HCT116 (cell line): ENCODE results near the gene FER. TPM values are rescaled to one million over a fixed set of nuclear protein-coding genes. Genes with fewer than 3 reads are reported as not detected.

Source experiments
- ATAC-seq: fragments of 200-7000 bp; cut with Tn5 transposase; 2 replicates; pipeline ENCODE4 v1.9.1; 2020; ENCODE audit warnings: mild to moderate bottlenecking, moderate library complexity
- BruUV-seq: library from RNA; stranded (reverse); fragments of 400-500 nt; replicated peaks from 2 replicates; lab custom pipeline; 2021; lab: Mats Ljungman, UMichigan
- CTCF ChIA-PET: fragments of 300-600 bp; sonication (Branson Sonifier 250); formaldehyde crosslinking; loops from one replicate; lab custom pipeline; 2021; ENCODE audit warnings: antibody characterized with exemption; lab: Charles Lee
- POLR2A ChIA-PET: fragments of 300-600, 350-600 bp; sonication (Branson Sonifier 250); formaldehyde crosslinking; loops from one replicate; lab custom pipeline; 2021; ENCODE audit warnings: antibody characterized with exemption; lab: Charles Lee
- RAD21 ChIA-PET, 2 experiments: fragments of 300-600 bp; sonication (Branson Sonifier 250); formaldehyde crosslinking; loops; one replicate each; lab custom pipeline; 2023; ENCODE audit warnings: low total read pairs in 2 of 2; ENCODE audit not compliant: uncharacterized antibody in 2 of 2, unreplicated experiment in 2 of 2, low non-redundant PET in 1 of 2; lab: Charles Lee
- DNase-seq: peaks from one replicate; pipeline ENCODE4 v3.0.0-alpha.2; 2010; ENCODE audit warnings: low read depth, low spot score
- H2AFZ ChIP-seq: fragments of 200-600 bp; shearing (Covaris generic), sonication (generic); 2 replicates; pipeline ENCODE4 v1.6.1; 2017; ENCODE audit warnings: low read depth, mixed run types, mixed read lengths, antibody characterized with exemption, low read length; ENCODE audit not compliant: poor library complexity, severe bottlenecking
- H3K27ac ChIP-seq: 2 replicates; pipeline ENCODE4 v1.5.1; 2012; ENCODE audit warnings: low read depth, low read length
- H3K27me3 ChIP-seq: fragments of 200-600 bp; sonication (generic); 2 replicates; pipeline ENCODE4 v1.6.1; 2016; ENCODE audit warnings: mixed run types, low read length, mixed read lengths; ENCODE audit not compliant: insufficient read depth
- H3K36me3 ChIP-seq, 2 experiments: fragments of 200-500 bp in 1 of 2; fragments of 200-600 bp in 1 of 2; sonication (Bioruptor generic) in 1 of 2; sonication (generic) in 1 of 2; 2 replicates each; pipeline versions ENCODE4 v1.5.1 to v1.6.1; 2014 to 2016; ENCODE audit warnings: low read length in 2 of 2, inconsistent platforms in 1 of 2, mixed read lengths in 1 of 2, mixed run types in 1 of 2; ENCODE audit not compliant: insufficient read depth in 2 of 2, control insufficient read depth in 1 of 2
- H3K4me1 ChIP-seq, 2 experiments: fragments of 200-600 bp in 1 of 2; sonication (generic) in 1 of 2; 2 replicates each; pipeline versions ENCODE4 v1.5.1 to v1.6.1; 2012 to 2017; ENCODE audit warnings: low read length in 2 of 2, inconsistent platforms in 1 of 2, mild to moderate bottlenecking in 1 of 2, mixed read lengths in 1 of 2, mixed run types in 1 of 2, moderate library complexity in 1 of 2; ENCODE audit not compliant: insufficient read depth in 2 of 2, control insufficient read depth in 1 of 2
- H3K4me2 ChIP-seq: fragments of 200-600 bp; sonication (generic); 2 replicates; pipeline ENCODE4 v1.6.1; 2017; ENCODE audit warnings: mixed run types, low read length, mixed read lengths
- H3K4me3 ChIP-seq, 2 experiments: fragments of 200-600 bp in 1 of 2; sonication (generic) in 1 of 2; replicated peaks in 1 of 2; 2 replicates each; pipeline ENCODE4 v1.5.1; 2011 to 2016; ENCODE audit warnings: low read length in 2 of 2, control low read depth in 1 of 2, low read depth in 1 of 2, mild to moderate bottlenecking in 1 of 2, mixed read lengths in 1 of 2, mixed run types in 1 of 2
- H3K79me2 ChIP-seq: fragments of 200-600 bp; sonication (generic); 2 replicates; pipeline ENCODE4 v1.6.1; 2017; ENCODE audit warnings: mild to moderate bottlenecking, mixed run types, low read length, moderate library complexity, mixed read lengths; ENCODE audit not compliant: insufficient read depth
- H3K9ac ChIP-seq: fragments of 200-600 bp; sonication (generic); 2 replicates; pipeline ENCODE4 v1.6.1; 2016; ENCODE audit warnings: low read length, mixed read lengths
- H3K9me2 ChIP-seq: fragments of 200-600 bp; sonication (generic), shearing (Covaris generic); 2 replicates; pipeline ENCODE4 v1.6.1; 2017; ENCODE audit warnings: mixed run types, mild to moderate bottlenecking, moderate library complexity; ENCODE audit not compliant: insufficient read depth
- H3K9me3 ChIP-seq, 2 experiments: fragments of 200-500 bp in 1 of 2; fragments of 200-600 bp in 1 of 2; sonication (Bioruptor generic) in 1 of 2; sonication (generic) in 1 of 2; 2 replicates each; pipeline ENCODE4 v1.6.1; 2014 to 2017; ENCODE audit warnings: low read length in 2 of 2, mixed read lengths in 2 of 2, inconsistent platforms in 1 of 2, low read depth in 1 of 2, mild to moderate bottlenecking in 1 of 2, mixed run types in 1 of 2, moderate library complexity in 1 of 2; ENCODE audit not compliant: control insufficient read depth in 1 of 2, insufficient read depth in 1 of 2
- H4K20me1 ChIP-seq: fragments of 200-600 bp; sonication (generic), shearing (Covaris generic); 2 replicates; pipeline ENCODE4 v1.6.1; 2017; ENCODE audit warnings: mixed run types, mild to moderate bottlenecking, moderate library complexity; ENCODE audit not compliant: insufficient read depth
- CEBPB ChIP-seq: IDR thresholded peaks from 2 replicates; pipeline ENCODE4 v1.6.1; 2012; ENCODE audit warnings: low read depth
- FOSL1 ChIP-seq: IDR thresholded peaks from 2 replicates; pipeline ENCODE4 v1.6.1; 2012; ENCODE audit warnings: low read depth
- JUND ChIP-seq: IDR thresholded peaks from 2 replicates; pipeline ENCODE4 v1.6.1; 2012
- MAX ChIP-seq: IDR thresholded peaks from 2 replicates; pipeline ENCODE4 v1.6.1; 2012
- POLR2A ChIP-seq: IDR thresholded peaks from 2 replicates; pipeline ENCODE4 v1.7.0; 2011; ENCODE audit warnings: borderline replicate concordance; ENCODE audit not compliant: insufficient read depth, insufficient read length; ENCODE audit errors: extremely low read depth
- POLR2AphosphoS5 ChIP-seq: IDR thresholded peaks from 2 replicates; pipeline ENCODE4 v1.6.1; 2011; ENCODE audit warnings: mild to moderate bottlenecking, low read depth, low read length, moderate library complexity
- RAD21 ChIP-seq: IDR thresholded peaks from 2 replicates; pipeline ENCODE4 v1.6.1; 2012; ENCODE audit warnings: low read depth, mild to moderate bottlenecking
- REST ChIP-seq: IDR thresholded peaks from 2 replicates; pipeline ENCODE4 v1.6.1; 2012; ENCODE audit warnings: low read depth
- SIN3A ChIP-seq: IDR thresholded peaks from 2 replicates; pipeline ENCODE4 v1.6.1; 2012; ENCODE audit warnings: low read depth
- SRF ChIP-seq: IDR thresholded peaks from 2 replicates; pipeline ENCODE4 v1.6.1; 2012; ENCODE audit warnings: low read depth
- TCF7L2 ChIP-seq: IDR thresholded peaks from 2 replicates; pipeline ENCODE4 v1.7.0; 2011; ENCODE audit warnings: borderline replicate concordance, inconsistent platforms; ENCODE audit not compliant: insufficient read depth, insufficient read length; ENCODE audit errors: extremely low read depth
- ZFX ChIP-seq: fragments of 450-650 bp; IDR thresholded peaks from 2 replicates; pipeline ENCODE4 v1.6.1; 2017
- ZNF274 ChIP-seq: fragments of 200-500 bp; sonication (Bioruptor generic); IDR thresholded peaks from 2 replicates; pipeline ENCODE4 v1.6.1; 2014; ENCODE audit warnings: mild to moderate bottlenecking, low read depth, low read length, inconsistent platforms
- intact Hi-C: fragments of 100-400 bp; cut with micrococcal nuclease; formaldehyde crosslinking; loops from 2 replicates; pipeline ENCODE4 v1.10.0; 2022
- total RNA-seq: library from RNA; stranded (reverse); gene quantifications from one replicate; pipeline ENCODE4 v1.2.1, GENCODE V29; 2021; ENCODE audit not compliant: unreplicated experiment

FER gene
- total RNA-seq, 1 experiment from 2014 or later = 32.0 TPM

GRCh38 chr5:108857905-108858304, 110.2 kb downstream of the FER start:
- POLR2A ChIA-PET = no interaction called here
- no peak overlapping the region for H2AFZ ChIP-seq
- H3K9ac ChIP-seq = no peak overlapping the region
- no peaks in the 10 kb centered on the region for H3K27me3 ChIP-seq
- intact Hi-C loops = no loop called here
- RAD21 ChIA-PET = no interaction called here
- H3K9me3 ChIP-seq = no peaks in the 10 kb centered on the region
- H3K4me3 ChIP-seq = no peak overlapping the region
- no TSS peak for BruUV-seq
- TF ChIP-seq RAD21 = no peak
- no peak for TF ChIP-seq POLR2AphosphoS5
- no peak for TF ChIP-seq JUND
- no peak for TF ChIP-seq REST
- no peak for TF ChIP-seq SIN3A
- TF ChIP-seq ZFX = no peak
- TF ChIP-seq CEBPB = no peak
- TF ChIP-seq SRF = no peak
- TF ChIP-seq FOSL1 = no peak
- no peak for TF ChIP-seq ZNF274
- TF ChIP-seq TCF7L2 = no peak
- TF ChIP-seq POLR2A = no peak
- no peak for TF ChIP-seq MAX
- no peak for ATAC-seq
- H3K9me2 ChIP-seq = no peaks in the 10 kb centered on the region
- no peaks in the 10 kb centered on the region for H3K36me3 ChIP-seq
- DNase-seq = no peak
- no peaks in the 10 kb centered on the region for H3K4me1 ChIP-seq
- CTCF ChIA-PET = no interaction called here
- no peak overlapping the region for H3K27ac ChIP-seq
- no peak overlapping the region for H3K4me2 ChIP-seq
- no peaks in the 10 kb centered on the region for H3K79me2 ChIP-seq
- H4K20me1 ChIP-seq = no peaks in the 10 kb centered on the region
